Measurements from ENCODE around the gene FRK.
"Not testable (repeated sequence)": the region's sequence is repeated elsewhere in the genome, so short reads cannot be mapped to it uniquely, and the experiment has no call there.

The FRK gene

GRCh38 chr6:116074732-116075390 lies 14.2 kb upstream of the FRK start:
- DNase-seq (ENCODE audit: low read depth in 1 of 2, low spot score in 1 of 2), result no peak

DNA sequence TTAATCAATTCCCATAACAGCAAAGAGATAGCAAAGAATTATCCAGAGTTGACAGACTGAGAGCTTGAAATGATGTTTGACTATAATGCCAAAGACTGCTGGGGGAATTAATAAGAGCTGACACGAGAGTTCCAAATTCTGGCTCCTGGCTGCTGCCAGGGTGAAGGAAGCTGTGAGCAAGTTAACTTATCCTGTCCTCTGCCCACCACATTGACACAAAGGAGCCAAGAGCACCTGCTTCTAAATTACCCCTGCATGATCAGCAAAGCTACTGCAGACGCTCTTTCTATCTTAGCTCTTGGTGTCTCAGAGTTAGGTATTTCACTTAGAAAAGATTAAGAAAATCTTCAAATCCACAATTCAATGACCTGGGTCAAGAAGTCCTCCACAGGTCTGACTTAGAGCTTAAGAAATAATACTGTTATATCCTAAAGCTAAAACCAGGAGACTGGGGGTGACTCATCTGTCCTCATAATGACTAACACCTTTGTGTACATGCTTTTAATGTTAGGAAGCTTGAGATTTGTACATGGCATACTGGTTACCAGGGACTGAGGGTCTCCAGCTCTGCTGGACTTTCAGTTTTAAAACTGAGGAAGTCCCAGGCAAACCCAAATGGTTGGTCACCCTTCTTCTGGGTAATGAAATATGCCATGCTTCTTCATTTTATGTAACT lies 13.2 kb upstream of the FRK start:
- no peak for DNase-seq (ENCODE audit: low read depth in 1 of 2, low spot score in 1 of 2)

- no peak for DNase-seq (ENCODE audit: low read depth in 1 of 2, low spot score in 1 of 2)
These were observed 11.7 kb upstream of the FRK start for GRCh38 chr6:116072368-116072767.

DNA sequence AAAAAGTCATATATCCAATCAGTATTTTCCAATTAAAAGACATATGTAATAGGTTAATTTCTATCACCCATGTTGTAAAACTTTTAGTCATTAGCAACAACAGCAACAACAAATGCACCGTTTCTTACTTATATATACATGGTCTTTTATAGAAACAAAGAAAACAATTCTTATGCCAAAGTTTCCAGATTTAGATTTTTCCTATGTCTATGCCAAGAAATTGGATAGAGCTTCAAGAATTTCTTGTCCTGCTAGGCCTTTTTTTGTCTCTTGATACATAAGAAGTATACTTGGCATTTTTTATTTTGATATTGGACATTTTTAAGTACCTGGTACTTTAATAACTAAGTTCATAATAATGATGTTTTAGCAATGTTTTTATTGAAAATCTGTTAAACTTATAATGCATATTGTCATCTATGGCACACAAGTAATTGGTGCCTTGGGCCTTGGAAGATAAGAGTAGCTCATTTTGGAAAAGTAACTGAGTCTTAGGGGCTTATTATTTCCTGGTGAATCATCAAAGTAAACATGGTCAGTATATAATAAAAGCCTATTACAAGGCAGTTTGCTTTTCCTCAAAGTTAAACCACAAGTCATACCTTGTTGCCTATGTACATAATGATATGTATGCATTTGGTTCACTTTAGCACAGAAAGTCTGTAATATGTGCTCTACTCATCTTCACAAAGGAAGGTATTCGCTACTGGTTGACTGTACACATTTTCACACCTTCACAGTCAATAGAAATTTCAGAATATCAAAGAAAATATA lies 10.1 kb upstream of the FRK start:
- DNase-seq (ENCODE audit: low read depth in 1 of 2, low spot score in 1 of 2), result no peak

DNA sequence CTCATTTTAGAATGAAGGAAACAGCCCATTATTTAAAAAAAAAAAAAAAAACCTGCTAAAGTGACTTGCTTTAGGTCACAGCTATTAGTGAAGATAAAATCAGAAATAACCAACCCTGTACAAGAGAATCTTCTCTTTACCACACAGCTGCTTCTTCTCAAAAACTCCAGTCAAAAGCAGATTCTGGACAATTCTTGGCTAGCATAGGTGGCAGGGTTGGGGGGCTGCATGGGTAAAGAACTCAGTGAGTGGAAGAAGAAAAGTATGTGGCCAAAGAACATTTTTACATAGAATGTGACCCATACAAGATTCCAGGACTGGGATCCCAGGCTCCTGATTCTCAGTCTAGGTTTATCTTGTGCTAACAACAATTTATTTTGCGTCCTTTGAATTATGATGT lies 9.4 kb upstream of the FRK start:
- no peak for DNase-seq (ENCODE audit: low read depth in 1 of 2, low spot score in 1 of 2)

DNA sequence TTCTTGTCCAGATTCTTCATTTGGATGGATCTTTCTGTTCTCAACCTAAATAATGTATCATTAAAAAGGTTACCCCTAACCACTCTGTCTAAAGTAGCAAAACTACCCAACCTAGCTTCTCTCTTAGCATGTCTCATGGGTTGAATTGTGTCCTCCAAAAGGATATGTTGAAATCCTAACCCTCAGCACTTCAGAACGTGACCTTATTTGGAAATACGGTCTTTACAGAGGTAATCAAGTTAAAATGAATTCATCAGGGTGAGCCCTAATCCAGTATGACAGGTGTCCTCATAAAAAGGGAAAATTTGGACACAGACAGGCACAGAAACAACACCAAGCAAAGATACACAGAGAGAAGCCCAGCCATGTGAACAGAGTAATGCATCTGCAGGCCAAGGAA lies 6.1 kb upstream of the FRK start:
- DNase-seq (ENCODE audit: low read depth in 1 of 2, low spot score in 1 of 2), result no peak

GRCh38 chr6:116064666-116065065 lies 4.0 kb upstream of the FRK start:
- DNase-seq (ENCODE audit: low read depth in 1 of 2, low spot score in 1 of 2), result no peak

DNA sequence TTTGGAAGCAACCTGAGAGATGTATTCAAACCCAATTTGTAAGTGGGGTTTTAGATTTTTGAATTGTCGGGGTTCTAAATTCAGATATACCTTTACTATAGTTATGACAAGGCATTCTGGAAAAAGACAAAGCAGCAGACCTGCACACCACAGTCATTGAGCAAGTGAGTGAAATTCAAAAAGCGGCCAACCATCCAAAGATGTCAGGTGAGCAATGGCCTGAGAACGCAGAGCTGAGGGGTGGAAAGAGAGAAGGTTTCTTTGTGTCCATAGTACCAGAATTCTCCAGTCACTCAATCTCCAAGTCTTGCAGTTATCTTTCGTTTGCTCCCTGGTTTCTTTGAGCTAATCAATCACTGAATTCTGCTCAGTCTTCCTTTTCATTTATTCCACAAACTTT lies 1.8 kb upstream of the FRK start:
- DNase-seq (ENCODE audit: low read depth in 1 of 2, low spot score in 1 of 2), result no peak

DNA sequence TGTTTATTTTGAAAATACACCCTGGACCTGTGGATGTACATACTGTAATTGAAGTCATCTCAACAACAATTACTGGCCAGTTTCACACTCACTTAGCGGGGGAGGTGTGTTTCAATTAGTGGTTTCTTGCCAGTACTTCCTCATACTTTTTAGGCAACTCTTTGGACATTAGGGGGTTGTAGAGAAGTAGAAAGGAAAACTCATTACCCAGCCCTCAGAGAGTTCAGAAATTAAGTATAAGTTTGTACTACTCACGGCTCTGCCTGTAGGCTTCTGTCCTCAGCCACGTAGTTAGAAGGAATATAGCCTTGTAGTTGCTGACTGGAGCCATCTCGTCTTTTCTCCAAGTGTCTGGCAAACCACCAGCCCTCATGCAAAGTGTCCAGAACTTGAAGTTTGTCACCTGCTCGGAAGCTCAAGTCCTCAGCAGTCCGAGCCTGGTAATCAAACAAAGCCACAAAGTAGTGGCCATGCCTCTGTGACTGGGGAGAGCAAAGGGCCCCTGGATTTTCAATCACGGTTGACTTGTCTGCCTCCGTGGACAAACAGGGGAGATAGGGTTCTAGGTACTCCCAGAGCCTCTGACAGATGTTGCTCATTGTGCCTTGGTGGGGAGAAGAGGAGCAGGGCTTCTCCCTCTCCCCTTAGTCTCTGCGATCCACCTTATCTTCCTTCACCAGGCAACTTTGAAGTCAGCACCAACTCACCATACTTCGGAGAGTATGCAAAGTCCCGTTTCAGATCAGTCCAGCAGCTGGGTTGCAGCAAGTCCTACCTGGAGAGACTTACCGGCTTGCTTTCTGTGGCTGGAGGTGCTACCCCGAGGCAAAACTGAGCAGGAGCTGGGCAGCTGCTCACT lies 749 bp downstream of the FRK start:
- DNase-seq (ENCODE audit: low read depth in 1 of 2, low spot score in 1 of 2), result no peak

DNA sequence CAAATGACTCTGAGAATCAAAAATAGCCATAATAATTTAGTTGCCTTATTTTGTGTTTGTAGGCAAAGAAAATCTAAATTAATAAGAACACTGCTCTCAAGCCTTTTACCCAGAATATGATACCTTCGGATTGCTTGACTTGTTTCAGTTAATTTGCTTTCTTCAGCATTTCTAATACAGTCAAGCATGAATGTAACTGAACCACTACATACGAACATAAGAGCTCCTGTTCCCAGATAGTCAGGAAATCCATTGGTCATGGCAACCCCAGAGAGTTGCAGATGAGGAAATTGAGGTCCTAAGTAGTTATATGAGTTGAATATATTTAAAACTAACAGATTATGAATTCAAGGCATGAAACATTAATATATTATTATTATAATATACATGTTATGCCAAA lies 2.9 kb downstream of the FRK start:
- no peak for DNase-seq (ENCODE audit: low read depth in 1 of 2, low spot score in 1 of 2)

GRCh38 chr6:116055513-116055912 lies 5.2 kb downstream of the FRK start:
- DNase-seq (ENCODE audit: low read depth in 1 of 2, low spot score in 1 of 2), result no peak

GRCh38 chr6:116051244-116051643 lies 9.4 kb downstream of the FRK start:
- no peak for DNase-seq (ENCODE audit: low read depth in 1 of 2, low spot score in 1 of 2)

GRCh38 chr6:116050737-116051136 lies 10.0 kb downstream of the FRK start:
- DNase-seq (ENCODE audit: low read depth in 1 of 2, low spot score in 1 of 2), result no peak

- DNase-seq (ENCODE audit: low read depth in 1 of 2, low spot score in 1 of 2), result no peak
These were observed 11.4 kb downstream of the FRK start for GRCh38 chr6:116049321-116049720.

GRCh38 chr6:116047173-116047933 lies 13.3 kb downstream of the FRK start:
- no peak for DNase-seq (ENCODE audit: low read depth in 1 of 2, low spot score in 1 of 2)

GRCh38 chr6:116046737-116047136 lies 14.0 kb downstream of the FRK start:
- DNase-seq (ENCODE audit: low read depth in 1 of 2, low spot score in 1 of 2), result no peak

DNA sequence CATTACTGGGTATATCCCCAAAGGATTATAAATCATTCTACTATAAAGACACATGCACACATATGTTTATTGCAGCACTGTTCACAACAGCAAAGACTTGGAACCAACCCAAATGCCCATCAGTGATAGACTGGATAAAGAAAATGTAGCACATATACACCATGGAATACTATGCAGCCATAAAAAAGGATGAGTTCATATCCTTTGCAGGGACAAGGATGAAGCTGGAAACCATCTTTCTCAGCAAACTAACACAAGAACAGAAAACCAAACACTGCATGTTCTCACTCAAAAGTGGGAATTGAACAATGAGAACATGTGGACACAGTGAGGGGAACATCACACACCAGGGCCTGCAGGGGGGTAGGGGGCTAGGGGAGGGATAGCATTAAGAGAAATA lies 14.4 kb downstream of the FRK start:
- not testable (repeated sequence) for DNase-seq (ENCODE audit: low read depth in 1 of 2, low spot score in 1 of 2)

DNA sequence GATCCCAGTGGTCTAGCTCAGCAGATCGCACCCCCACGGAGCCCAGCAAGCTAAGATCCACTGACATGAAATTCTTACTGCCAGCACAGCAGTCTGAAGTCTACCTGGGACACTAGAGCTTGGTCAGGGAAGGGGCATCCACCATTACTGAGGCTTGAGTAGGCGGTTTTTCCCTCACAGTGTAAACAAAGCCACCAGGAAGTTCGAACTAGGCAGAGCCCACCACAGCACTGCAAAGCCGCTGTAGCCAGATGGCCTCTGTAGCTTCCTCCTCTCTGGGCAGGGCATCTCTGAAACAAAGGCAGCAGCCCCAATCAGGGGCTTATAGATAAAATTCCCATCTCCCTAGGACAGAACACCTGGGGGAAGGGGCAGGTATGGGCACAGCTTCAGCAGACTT lies 18.8 kb downstream of the FRK start:
- DNase-seq (ENCODE audit: low read depth in 1 of 2, low spot score in 1 of 2), result no peak

DNA sequence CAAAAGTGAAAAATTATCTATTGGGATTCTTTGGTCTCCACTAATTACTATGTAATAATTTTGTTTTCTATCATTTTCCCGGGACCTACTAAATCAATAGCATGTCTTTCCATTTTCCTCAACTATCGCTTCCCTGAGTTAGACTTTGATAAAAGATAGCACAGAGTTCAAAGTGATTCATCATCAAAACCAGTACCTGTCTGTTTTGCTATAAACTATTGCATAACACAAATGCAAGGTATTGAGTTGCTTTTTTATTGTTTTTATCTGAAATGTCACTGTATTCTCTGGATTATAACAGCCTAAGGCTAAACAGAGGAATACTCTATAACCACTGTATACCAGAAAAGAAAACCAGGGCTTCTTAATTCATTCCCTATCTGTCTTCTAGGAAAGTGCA lies 19.7 kb downstream of the FRK start:
- DNase-seq (ENCODE audit: low read depth in 1 of 2, low spot score in 1 of 2), result no peak

- DNase-seq (ENCODE audit: low read depth in 1 of 2, low spot score in 1 of 2), result no peak
These were observed 23.8 kb downstream of the FRK start for GRCh38 chr6:116036885-116037284.

All from stimulated activated CD4-positive, alpha-beta T cell treated with anti-CD3 and anti-CD28 coated beads, Interleukin-15, amount 100 ng/mL, for 1 hour (primary cell).